CD4-positive, alpha-beta memory T cell (primary cell): ENCODE data around the gene COIL. TPM values are rescaled to one million over a fixed set of nuclear protein-coding genes. Genes with fewer than 3 reads are reported as not detected.

ENCODE experiments used
- CTCF ChIA-PET: fragments of 350-600 bp; sonication (Branson Sonifier 250); formaldehyde crosslinking; loops from one replicate; lab custom pipeline; 2021; ENCODE audit warnings: inconsistent platforms; ENCODE audit not compliant: partially characterized antibody; lab: Charles Lee
- POLR2A ChIA-PET: fragments of 350-600 bp; sonication (Branson Sonifier 250); formaldehyde crosslinking; loops from one replicate; lab custom pipeline; 2021; ENCODE audit not compliant: partially characterized antibody; lab: Charles Lee
- DNase-seq, 5 donors: peaks; one replicate each; pipeline versions ENCODE4 v3.0.0 to v3.0.0-alpha.2; 2020 to 2022; ENCODE audit warnings: mixed read lengths in 1 of 5
- H3K27ac ChIP-seq: one replicate; pipeline ENCODE4 v1.7.0; 2013; ENCODE audit warnings: low read depth, low read length
- H3K27me3 ChIP-seq: 2 replicates; pipeline ENCODE4 v1.7.0; 2013; ENCODE audit warnings: mild to moderate bottlenecking, low read length, moderate library complexity; ENCODE audit not compliant: insufficient read depth
- H3K36me3 ChIP-seq: 2 replicates; pipeline ENCODE4 v1.7.0; 2013; ENCODE audit warnings: mild to moderate bottlenecking, low read length, moderate library complexity; ENCODE audit not compliant: insufficient read depth
- H3K4me1 ChIP-seq: 2 replicates; pipeline ENCODE4 v1.7.0; 2013; ENCODE audit warnings: mild to moderate bottlenecking, low read length, moderate library complexity; ENCODE audit not compliant: insufficient read depth
- H3K4me3 ChIP-seq, 2 donors: one replicate each; pipeline ENCODE4 v1.7.0; 2013; ENCODE audit warnings: low read length in 2 of 2, mild to moderate bottlenecking in 1 of 2
- H3K9me3 ChIP-seq, 2 donors: one replicate each; pipeline ENCODE4 v1.7.0; 2013; ENCODE audit warnings: low read length in 2 of 2, control low read depth in 1 of 2; ENCODE audit not compliant: control insufficient read depth in 1 of 2
- H3K27ac Mint-ChIP-seq, 7 donors: one replicate each; pipeline ENCODE4 v1.8.0; 2020 to 2021; ENCODE audit warnings: mixed read lengths in 7 of 7, mild to moderate bottlenecking in 6 of 7, inconsistent platforms in 3 of 7, moderate library complexity in 3 of 7
- H3K27me3 Mint-ChIP-seq, 2 donors: one replicate each; pipeline ENCODE4 v1.8.0; 2020 to 2021; ENCODE audit warnings: mixed read lengths in 2 of 2
- H3K36me3 Mint-ChIP-seq, 2 donors: one replicate each; pipeline ENCODE4 v1.8.0; 2020 to 2021; ENCODE audit warnings: mixed read lengths in 2 of 2, inconsistent platforms in 1 of 2, mild to moderate bottlenecking in 1 of 2
- H3K4me1 Mint-ChIP-seq, 4 donors: one replicate each; pipeline ENCODE4 v1.8.0; 2020 to 2021; ENCODE audit warnings: mixed read lengths in 4 of 4, mild to moderate bottlenecking in 1 of 4
- H3K4me3 Mint-ChIP-seq, 8 donors: one replicate each; pipeline ENCODE4 v1.8.0; 2020 to 2021; ENCODE audit warnings: mixed read lengths in 8 of 8, mild to moderate bottlenecking in 7 of 8, moderate library complexity in 6 of 8, inconsistent platforms in 3 of 8
- H3K9me3 Mint-ChIP-seq, 8 donors: one replicate each; pipeline ENCODE4 v1.8.0; 2020 to 2021; ENCODE audit warnings: mixed read lengths in 8 of 8, mild to moderate bottlenecking in 5 of 8, inconsistent platforms in 3 of 8, moderate library complexity in 1 of 8
- intact Hi-C: fragments of 100-400 bp; cut with micrococcal nuclease; formaldehyde crosslinking; loops from one replicate; pipeline ENCODE4 v1.15.1; 2023
- polyA plus RNA-seq, 2 donors: library from polyadenylated mRNA; unstranded; fragments of 300-500 nt; fragmentation: Illumina TruSeq; gene quantifications; one replicate each; pipeline ENCODE4 v1.2.3, GENCODE V29; 2021
- total RNA-seq, 2 experiments: library from RNA; stranded (reverse); gene quantifications; one replicate each; pipeline ENCODE4 v1.2.3, GENCODE V29; 2021

Gene COIL
- total and polyA plus RNA-seq, 4 experiments from 2014 or later = 14.4 to 19.6 (median 17.2) TPM

DNA sequence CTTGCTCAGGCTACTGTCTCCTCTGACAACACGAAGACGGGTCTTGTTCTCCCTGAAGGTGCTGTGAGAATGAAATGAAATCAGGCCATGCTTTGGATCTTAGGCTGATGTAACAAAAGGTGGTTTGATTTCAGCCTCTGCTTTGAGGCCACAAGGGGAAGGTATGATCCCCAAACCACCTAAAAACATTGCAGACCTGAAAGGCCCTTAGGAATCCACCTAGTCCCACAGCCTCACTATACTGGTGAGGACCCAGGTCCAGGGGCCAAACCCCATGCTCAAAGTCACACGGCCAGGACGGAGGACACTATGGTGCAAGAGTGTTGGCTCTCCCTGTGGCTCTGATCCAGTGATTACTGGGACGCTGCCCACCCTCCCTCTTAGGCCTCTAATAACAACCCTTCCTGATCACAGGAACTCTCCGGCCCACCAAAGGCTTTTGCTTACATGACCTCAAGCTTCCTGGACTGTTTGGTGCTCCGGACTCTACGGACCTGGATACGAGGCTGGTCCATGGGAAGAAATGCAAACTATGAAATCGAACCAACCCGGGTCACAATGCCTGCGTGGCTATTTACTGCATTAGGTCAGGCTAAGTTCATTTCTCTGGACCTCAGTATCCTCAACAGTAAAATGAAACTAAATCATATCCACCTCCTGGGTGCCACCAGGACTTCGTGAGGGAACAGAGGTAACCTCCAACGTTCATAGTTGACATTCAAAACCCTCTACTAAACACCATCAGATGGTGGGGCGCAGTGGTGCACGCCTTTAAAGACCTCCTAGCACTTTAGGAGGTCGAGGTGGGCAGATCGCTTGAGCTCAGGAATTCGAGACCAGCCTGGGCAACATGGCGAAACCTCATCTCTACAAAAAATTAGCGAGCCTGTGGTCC, 48.5 kb downstream of the COIL start:
- Histone ChIP-seq H3K27ac (peak overlapping the region; percentile 85), H3K4me1 (peaks cover 57% of the 10 kb centered on the region), H3K4me3 (peak overlapping the region; percentile 79 to 91), H3K27me3 (no peaks in the 10 kb centered on the region), H3K9me3 (no peaks in the 10 kb centered on the region), H3K36me3 (peaks cover 7% of the 10 kb centered on the region)
- CTCF ChIA-PET = interaction anchor here (1.2 to 2.5 kb wide), 4 partner anchors 22 to 93 kb away, joined by 3 to 11 read pairs (median 4); partner anchors contain the start of gene COIL
- H3K36me3 Mint-ChIP-seq = peaks cover 12 to 36% of the 10 kb centered on the region in 2 donors
- peak overlapping the region; percentile 78 to 94 (median 91) for H3K27ac Mint-ChIP-seq
- no peaks in the 10 kb centered on the region for H3K27me3 Mint-ChIP-seq
- peaks cover 0 to 2% (median under 1%) of the 10 kb centered on the region in 8 donors for H3K9me3 Mint-ChIP-seq
- peaks cover 46 to 60% (median 53%) of the 10 kb centered on the region in 4 donors for H3K4me1 Mint-ChIP-seq
- intact Hi-C loops = no loop called here
- peak overlapping the region; percentile 80 to 97 (median 90) for H3K4me3 Mint-ChIP-seq
- POLR2A ChIA-PET = interaction anchor here (0.9 to 2.4 kb wide), 2 partner anchors 10 to 48 kb away, joined by 3 to 14 read pairs; partner anchors contain the start of gene COIL
- no peak for DNase-seq

- peaks cover 19% of the 10 kb centered on the region for H3K36me3 ChIP-seq
- no peak overlapping the region for H3K4me3 ChIP-seq
- H3K4me3 Mint-ChIP-seq = peak overlapping the region in 7 of 8 donors; percentile 17 to 88 (median 80)
- ChIA-PET POLR2A (interaction anchor here (0.8 to 1.7 kb wide), 2 partner anchors 76 kb away, joined by 4 to 6 read pairs; partner anchors contain the start of gene DGKE), CTCF (interaction anchor here (1.0 to 2.8 kb wide), 5 partner anchors 8 to 91 kb away, joined by 3 to 10 read pairs (median 4); no protein-coding TSS in a partner anchor)
- peaks cover 51 to 68% (median 54%) of the 10 kb centered on the region in 4 donors for H3K4me1 Mint-ChIP-seq
- peaks cover 24 to 51% of the 10 kb centered on the region in 2 donors for H3K36me3 Mint-ChIP-seq
- no peak for DNase-seq
- H3K27ac ChIP-seq = no peak overlapping the region
- no peaks in the 10 kb centered on the region for H3K27me3 ChIP-seq
- H3K9me3 Mint-ChIP-seq = no peaks in the 10 kb centered on the region
- no peaks in the 10 kb centered on the region for H3K27me3 Mint-ChIP-seq
- no peaks in the 10 kb centered on the region for H3K9me3 ChIP-seq
- intact Hi-C loops = no loop called here
- H3K4me1 ChIP-seq = peaks cover 57% of the 10 kb centered on the region
- peak overlapping the region; percentile 64 to 83 (median 76) for H3K27ac Mint-ChIP-seq
These were observed 50.2 kb downstream of the COIL start for GRCh38 chr17:56910509-56911235.

DNA sequence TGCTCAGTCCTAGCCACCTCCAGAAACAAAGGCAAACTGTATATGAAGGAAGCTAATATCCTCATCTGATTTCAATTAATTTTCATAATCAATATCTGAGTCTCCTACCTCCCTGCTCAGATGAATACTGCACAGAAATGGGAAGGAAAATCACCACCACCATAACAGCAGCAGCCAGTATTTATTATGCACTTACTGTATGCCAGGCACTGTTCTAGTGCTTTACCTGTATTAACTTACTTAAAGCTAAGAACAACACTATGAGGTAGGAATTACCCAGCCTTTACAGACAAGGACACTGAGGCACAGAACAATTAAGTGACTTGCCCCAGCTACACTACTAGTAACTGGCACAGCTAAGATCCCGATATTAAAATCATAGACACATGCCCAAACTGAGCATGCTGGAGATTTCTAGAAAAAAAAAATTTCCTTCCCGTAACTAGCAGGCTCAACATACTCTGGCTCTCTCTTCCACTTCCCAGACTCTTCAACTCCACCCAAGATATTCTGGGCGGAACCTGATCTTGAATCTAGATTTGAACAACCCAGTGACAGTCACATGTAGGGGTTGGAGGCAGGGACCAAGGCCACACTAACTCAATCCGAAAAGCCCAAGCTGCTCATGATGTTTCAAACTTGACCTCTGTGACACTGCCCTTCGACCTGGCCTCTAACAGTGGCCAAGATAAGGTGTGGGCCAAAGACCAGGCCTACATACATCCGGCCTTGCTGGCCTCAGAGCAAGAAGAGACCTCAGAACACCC, 50.9 kb downstream of the COIL start:
- POLR2A ChIA-PET = interaction anchor here (1.7 kb wide), 1 partner anchor 75 kb away, joined by 6 read pairs; the partner anchor contains the start of gene DGKE
- peaks cover 54% of the 10 kb centered on the region for H3K4me1 ChIP-seq
- peak overlapping the region in 7 of 8 donors; percentile 2 to 88 (median 47) for H3K4me3 Mint-ChIP-seq

GRCh38 chr17:56908001-56908542, 52.8 kb downstream of the COIL start:
- H3K4me1 Mint-ChIP-seq = peaks cover 44 to 59% (median 50%) of the 10 kb centered on the region in 4 donors
- no peaks in the 10 kb centered on the region for H3K27me3 Mint-ChIP-seq
- POLR2A ChIA-PET = interaction anchor here (1.5 kb wide), 1 partner anchor 72 kb away, joined by 4 read pairs; no protein-coding TSS in a partner anchor
- H3K27ac Mint-ChIP-seq = peak overlapping the region; percentile 73 to 91 (median 84)
- H3K4me3 Mint-ChIP-seq = peak overlapping the region in 4 of 8 donors; percentile 11 to 66 (median 35)
- no peaks in the 10 kb centered on the region for H3K9me3 Mint-ChIP-seq
- DNase-seq = peak in 3 of 5 donors; percentile 15 to 28 (median 24)
- peaks cover 47% of the 10 kb centered on the region for H3K4me1 ChIP-seq
- H3K27ac ChIP-seq = no peak overlapping the region
- CTCF ChIA-PET = interaction anchor here (1.0 to 2.8 kb wide), 2 partner anchors 18 to 88 kb away, joined by 3 to 10 read pairs; no protein-coding TSS in a partner anchor
- peaks cover 41 to 60% of the 10 kb centered on the region in 2 donors for H3K36me3 Mint-ChIP-seq
- H3K9me3 ChIP-seq = no peaks in the 10 kb centered on the region
- intact Hi-C loops = no loop called here
- H3K27me3 ChIP-seq = no peaks in the 10 kb centered on the region
- H3K36me3 ChIP-seq = peaks cover 38% of the 10 kb centered on the region
- no peak overlapping the region for H3K4me3 ChIP-seq

More for the DNA sequence above, 50.9 kb downstream of the COIL start:
- Histone ChIP-seq H3K9me3 (no peaks in the 10 kb centered on the region), H3K4me3 (no peak overlapping the region), H3K27me3 (no peaks in the 10 kb centered on the region), H3K36me3 (peaks cover 19% of the 10 kb centered on the region), H3K27ac (no peak overlapping the region)
- Mint-ChIP-seq H3K9me3 (no peaks in the 10 kb centered on the region), H3K27ac (peak overlapping the region; percentile 58 to 83 (median 76)), H3K4me1 (peaks cover 47 to 67% (median 50%) of the 10 kb centered on the region in 4 donors), H3K27me3 (no peaks in the 10 kb centered on the region), H3K36me3 (peaks cover 25 to 52% of the 10 kb centered on the region in 2 donors)
- CTCF ChIA-PET = interaction anchor here (0.6 to 2.8 kb wide), 5 partner anchors 10 to 90 kb away, joined by 3 to 10 read pairs (median 5); no protein-coding TSS in a partner anchor
- intact Hi-C loops = no loop called here
- DNase-seq = no peak

DNA sequence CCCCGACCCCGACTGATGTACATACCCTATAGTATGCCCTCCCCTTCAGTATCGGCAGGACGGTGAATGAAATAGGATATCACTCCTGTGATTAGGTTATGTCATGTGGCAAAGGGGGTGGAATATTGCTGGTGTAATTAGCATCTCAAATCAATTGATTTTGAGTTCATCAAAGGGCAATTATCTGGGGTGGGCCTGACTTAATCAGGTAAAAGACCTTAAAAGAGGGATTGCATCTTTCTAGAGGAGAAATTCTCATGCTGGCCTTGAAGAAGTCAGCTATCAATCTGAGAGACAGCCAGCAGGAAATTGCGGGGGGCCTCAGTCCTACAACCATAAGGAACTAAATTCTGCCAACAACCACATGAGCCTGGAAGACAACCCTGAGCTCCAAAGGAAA, 57.3 kb downstream of the COIL start:
- Histone ChIP-seq H3K36me3 (peaks cover 79% of the 10 kb centered on the region), H3K27ac (no peak overlapping the region), H3K4me1 (peaks cover 10% of the 10 kb centered on the region), H3K9me3 (no peaks in the 10 kb centered on the region), H3K4me3 (no peak overlapping the region), H3K27me3 (no peaks in the 10 kb centered on the region)
- intact Hi-C loops = no loop called here
- Mint-ChIP-seq H3K27me3 (no peaks in the 10 kb centered on the region), H3K4me3 (no peak overlapping the region), H3K9me3 (no peaks in the 10 kb centered on the region), H3K36me3 (peaks cover 70 to 83% of the 10 kb centered on the region in 2 donors), H3K27ac (no peak overlapping the region), H3K4me1 (peaks cover 12 to 23% (median 18%) of the 10 kb centered on the region in 4 donors)
- ChIA-PET POLR2A (interaction anchor here (0.6 to 3.9 kb wide), 3 partner anchors 10 to 411 kb away, joined by 3 to 14 read pairs (median 5); partner anchors contain the start of gene TRIM25), CTCF (interaction anchor here (2.1 kb wide), 1 partner anchor 84 kb away, joined by 8 read pairs; no protein-coding TSS in a partner anchor)
- DNase-seq = no peak

DNA sequence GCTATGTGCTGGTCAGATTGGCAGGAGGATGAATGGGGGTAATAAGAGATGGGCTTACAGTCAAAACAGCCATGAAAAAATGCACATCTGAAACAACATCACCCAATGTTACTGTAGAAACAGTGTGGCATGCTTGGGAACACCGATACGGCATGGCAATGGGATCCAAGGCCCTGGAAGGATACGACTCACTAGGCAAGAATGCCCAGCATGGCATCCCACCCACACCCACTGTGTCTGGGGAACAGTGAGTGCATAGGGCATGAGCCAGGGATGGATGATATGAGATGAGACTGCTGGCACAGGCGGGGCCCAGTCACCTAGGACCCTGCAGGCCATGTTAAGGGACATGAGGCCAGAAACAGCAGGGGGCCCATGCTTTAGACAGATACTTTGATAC, 58.5 kb downstream of the COIL start:
- peak overlapping the region in 2 of 7 donors; percentile 16 to 24 for H3K27ac Mint-ChIP-seq
- H3K4me1 Mint-ChIP-seq = peaks cover 6 to 14% (median 8%) of the 10 kb centered on the region in 4 donors
- no peaks in the 10 kb centered on the region for H3K27me3 Mint-ChIP-seq
- no peak overlapping the region for H3K4me3 ChIP-seq
- H3K27me3 ChIP-seq = no peaks in the 10 kb centered on the region
- intact Hi-C loops = no loop called here
- ChIA-PET CTCF (interaction anchor here (0.7 to 1.4 kb wide), 3 partner anchors 9 to 37 kb away, joined by 3 to 6 read pairs (median 3); no protein-coding TSS in a partner anchor), POLR2A (interaction anchor here (2.3 to 3.9 kb wide), 2 partner anchors 8 to 12 kb away, joined by 5 to 14 read pairs; partner anchors contain the start of gene TRIM25)
- no peaks in the 10 kb centered on the region for H3K4me1 ChIP-seq
- no peak for DNase-seq
- no peaks in the 10 kb centered on the region for H3K9me3 ChIP-seq
- H3K9me3 Mint-ChIP-seq = no peaks in the 10 kb centered on the region
- H3K4me3 Mint-ChIP-seq = no peak overlapping the region
- peaks cover 84% of the 10 kb centered on the region for H3K36me3 ChIP-seq
- H3K27ac ChIP-seq = no peak overlapping the region
- H3K36me3 Mint-ChIP-seq = peaks cover 70 to 83% of the 10 kb centered on the region in 2 donors
